Stimulated activated CD4-positive, alpha-beta T cell treated with anti-CD3 and anti-CD28 coated beads, Interleukin-1b, Interleukin-23, amount 100 ng/mL, for 48 hours (primary cell): ENCODE data around the gene FGF14.

Experiments
- DNase-seq: peaks from one replicate; pipeline ENCODE4 v3.0.0-alpha.2; 2020

Gene FGF14

DNA sequence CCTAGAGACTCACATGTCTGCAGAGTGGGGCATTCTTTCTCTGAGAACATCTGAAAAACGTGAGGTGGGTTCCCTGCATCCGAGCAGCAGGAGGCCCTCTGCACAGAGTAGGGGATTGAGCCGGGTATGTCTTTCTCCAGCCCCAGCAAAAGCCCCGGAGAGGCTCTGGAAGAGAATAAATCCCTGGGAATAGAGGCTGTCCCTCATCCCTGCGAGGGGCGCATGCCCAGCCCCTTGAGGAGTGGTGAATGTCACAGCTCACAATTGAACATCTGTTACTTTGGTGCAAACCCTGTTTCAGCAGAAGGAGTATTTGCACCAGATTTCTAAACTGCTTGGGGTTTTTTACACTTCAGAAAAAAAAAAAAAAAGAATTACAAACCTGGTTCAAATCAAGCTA, 164.6 kb downstream of the FGF14 start:
- DNase-seq, result no peak

DNA sequence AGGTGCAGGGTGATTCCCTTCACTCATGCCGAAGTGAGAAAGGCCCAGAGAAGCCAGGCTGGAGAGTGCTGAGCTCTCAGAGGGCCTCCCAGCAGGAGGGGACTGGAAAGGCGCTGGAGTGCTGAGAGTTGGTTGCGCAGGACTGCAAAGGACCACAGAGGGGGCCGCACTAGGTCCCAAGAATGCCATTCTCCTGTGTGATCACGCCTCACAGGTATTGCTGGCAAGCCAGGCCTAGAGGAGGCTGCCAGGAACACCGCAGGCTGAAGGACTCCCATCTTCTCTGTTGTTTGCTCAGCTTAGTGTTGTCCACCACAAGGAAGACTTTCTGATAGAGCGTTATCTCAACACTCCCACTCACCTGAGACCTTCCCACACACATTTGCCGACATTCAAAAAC, 165.0 kb downstream of the FGF14 start:
- no peak for DNase-seq

DNA sequence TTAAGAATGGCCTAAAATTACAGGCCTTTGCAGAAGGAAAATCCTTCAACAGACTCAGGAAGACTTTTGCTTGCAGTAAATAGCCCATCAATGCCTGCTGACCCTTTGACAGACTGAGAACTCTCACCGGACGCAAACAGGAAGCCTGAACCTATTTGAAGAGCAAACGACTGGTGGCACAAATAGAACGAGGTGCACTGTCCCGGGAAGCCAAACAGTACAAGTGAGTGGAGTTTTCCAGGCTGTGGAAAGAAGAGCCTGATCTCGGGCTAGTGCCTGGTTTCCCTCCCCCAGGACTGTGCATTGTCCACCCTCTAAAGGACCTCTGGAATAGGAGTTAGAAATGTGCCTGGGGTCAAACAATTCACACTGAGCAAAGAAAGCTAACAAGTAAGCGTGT, 165.5 kb downstream of the FGF14 start:
- no peak for DNase-seq

DNA sequence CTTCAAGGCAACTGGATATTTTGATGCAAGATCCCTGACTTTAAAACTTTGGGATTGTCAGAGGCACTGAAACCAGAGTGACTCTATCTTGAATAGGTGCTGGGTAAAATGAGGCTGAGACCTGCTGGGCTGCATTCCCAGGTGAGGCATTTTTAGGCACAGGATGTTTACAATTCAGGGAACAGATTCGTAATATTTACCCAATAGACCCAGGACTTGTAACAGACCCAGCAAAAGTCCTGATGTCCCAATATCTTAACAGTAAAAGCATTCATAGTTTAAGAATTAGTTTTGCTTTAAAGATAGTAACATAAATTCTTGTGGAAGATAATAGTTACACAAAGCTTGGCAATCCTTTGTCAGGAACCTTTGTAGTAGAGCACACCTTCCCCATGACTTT, 166.2 kb downstream of the FGF14 start:
- no peak for DNase-seq

DNA sequence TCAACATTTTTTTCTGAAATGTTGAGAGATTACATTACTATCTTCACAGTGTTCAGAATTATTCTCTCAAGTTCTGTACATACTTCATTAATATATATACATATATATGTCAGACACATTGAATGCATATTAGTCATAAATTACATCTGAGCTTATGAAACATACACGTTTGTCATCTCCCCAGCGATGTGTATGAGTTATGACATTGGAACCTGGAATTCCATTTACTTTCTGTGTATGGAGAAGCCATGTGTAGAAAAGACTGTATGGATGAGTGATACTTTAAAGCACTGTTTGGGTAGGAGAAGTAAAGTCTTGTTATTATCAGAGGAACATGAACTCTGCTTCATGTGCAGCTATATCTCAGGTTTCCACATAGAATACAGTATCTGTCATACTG, 167.2 kb downstream of the FGF14 start:
- no peak for DNase-seq

DNA sequence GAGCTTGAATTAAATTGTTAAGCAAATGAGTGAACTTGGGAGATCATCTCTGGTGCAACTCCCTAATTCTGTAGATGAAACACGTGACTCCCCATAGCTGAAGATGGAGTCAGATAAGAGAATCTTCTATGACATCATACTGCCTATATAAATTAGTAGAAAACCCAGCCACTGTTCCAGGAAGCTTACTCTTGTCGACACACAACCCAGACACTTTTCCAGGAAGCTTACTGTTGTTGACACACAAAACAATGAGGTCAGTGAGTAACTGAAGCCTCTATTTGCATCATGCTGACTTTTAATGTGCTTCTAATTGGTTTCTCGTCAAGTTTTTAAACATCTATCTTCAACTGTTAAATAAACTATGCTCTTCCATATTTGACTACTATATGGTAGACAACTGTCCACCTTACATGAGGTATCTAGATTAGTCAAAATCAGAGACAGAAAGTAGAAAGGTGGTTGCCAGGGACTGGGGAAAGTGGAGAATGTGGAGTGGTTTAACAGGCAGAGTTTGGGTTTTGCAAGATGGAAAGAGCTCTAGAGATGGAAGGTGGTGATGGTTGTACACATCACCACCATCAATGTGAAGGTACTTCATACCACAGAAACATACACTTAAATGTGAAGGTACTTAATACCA, 168.2 kb downstream of the FGF14 start:
- DNase-seq, result no peak

DNA sequence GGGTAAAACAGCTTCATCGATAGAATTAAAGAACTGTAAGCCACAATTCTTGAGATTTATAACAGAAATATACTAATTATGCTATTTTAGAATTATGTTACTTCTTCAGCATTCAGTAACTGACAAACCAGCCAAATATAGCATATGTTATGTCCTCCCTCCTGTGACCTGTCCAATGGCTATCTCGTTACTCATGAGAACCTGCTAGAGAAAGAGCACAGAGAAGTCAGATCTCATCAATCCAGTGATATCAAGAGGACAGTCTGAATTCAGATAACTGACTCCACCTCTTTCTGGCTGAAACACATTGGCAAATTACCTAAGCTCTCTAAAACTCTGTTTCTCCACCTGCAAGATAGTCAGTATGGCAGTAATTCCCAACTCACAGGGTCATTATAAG, 170.4 kb downstream of the FGF14 start:
- DNase-seq, result no peak

DNA sequence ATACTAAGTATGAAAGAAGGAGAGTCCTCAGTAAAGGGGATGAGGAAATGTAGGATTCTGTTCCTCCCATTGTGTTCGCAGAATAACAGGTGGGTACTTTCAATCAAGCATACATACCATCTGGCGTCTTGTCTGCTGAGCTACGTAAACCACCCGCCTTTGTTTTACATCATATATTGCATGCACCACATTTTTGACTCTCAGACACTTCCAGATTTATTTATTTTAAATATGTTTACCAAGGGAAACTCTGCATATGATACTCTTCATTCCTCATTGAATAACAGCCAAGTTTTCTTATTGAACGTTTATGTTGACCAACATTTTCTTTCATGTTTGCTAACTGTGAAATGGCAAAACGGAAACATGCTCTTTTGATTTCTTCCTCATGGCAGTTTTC, 174.1 kb downstream of the FGF14 start:
- DNase-seq, result no peak

DNA sequence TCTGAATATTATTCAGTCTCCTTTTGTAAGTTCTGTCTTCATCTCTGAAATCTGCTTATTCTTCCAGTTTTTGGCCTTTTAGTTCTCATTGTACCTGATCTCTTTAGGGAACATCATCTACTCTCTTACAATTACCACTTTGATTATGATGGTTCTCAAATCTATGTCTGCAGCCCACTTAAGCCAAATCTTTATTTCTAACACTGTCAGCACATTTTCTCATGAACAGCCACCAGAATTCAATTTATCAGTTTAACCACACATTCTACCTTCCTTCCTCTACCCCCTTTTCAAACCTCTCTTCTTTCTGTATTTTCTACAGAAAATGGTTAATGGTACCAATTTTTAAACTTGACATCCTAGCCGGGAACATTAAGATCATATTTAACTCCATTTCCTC, 175.3 kb downstream of the FGF14 start:
- DNase-seq, result no peak

DNA sequence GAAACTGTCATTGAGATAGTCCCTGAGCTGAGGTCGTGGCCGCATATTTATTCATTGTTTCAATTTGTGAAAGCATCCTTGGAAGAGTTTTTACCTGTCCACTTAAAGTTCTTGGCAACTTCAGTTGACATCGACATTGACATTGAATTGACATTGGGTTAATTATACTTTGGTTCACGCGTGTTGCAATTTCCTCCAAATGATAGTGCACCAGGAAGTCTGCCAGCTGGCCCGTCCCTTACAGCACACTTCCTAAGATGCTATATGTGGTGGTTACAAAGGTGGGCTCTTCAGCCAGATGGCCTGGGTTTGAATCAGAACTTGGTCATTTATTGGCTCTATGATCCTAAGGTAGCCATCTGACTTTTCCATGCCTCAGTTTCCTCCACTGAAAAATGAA, 176.0 kb downstream of the FGF14 start:
- no peak for DNase-seq

DNA sequence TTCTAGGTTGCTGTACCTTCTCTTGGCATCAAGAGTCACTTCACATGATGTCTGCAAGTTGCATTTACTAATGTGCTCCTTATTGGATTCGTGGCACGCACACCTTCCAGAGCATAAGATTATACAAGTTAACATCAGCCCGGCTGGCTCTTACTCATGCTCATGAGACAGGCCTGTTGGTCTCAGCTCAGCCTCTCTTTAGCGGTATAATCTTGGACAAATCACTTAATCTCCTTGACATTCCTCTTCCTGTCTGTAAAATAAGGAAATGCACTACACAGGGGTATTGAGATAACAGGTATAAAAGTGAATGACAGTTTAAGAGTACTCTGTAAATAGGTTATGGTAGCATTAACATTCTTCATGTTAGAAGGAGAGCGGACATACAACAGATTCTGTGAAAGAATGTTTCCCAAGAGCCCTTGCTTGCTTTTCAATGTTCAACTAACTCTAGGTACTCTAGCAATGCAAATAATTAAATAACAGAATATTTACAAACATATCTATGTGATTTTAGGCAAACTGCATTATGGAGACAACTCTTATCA, 181.1 kb downstream of the FGF14 start:
- no peak for DNase-seq

DNA sequence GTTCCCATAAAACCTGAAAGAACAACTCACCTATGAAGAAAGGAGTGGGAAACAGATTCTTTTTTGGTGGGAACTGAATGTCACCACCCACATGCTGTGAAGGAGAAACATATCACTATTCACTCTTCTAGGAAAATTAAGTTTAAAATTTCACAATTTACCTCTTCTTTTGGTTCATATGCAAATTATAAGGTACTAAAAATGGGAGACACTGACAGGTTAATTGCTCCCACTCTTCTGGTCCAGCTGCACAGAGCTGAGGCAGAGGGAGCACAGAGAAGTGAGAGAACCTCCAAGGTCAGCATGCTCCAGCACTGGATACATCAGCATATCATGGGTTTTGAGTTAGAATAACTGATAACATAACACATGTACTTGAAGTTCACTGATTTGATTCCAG, 186.9 kb downstream of the FGF14 start:
- no peak for DNase-seq

DNA sequence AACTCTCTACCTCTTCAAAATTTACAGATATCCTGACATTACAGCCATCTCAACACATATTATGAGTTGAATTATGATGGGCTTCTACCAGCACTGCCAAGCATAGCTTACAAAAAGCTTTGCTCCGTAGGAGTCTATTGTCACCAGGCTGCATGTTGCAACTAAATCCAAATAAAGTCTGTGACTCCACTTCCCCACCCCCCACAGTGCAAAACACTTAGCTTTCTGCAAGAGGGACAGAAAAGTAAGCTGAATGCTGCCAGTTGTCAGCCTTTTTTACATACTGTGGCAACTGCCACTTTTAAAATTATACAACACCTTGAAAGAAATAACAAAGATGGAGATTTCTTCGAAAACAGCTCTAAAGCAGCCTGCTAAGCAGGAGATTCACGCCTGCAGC, 189.1 kb downstream of the FGF14 start:
- DNase-seq, result no peak

DNA sequence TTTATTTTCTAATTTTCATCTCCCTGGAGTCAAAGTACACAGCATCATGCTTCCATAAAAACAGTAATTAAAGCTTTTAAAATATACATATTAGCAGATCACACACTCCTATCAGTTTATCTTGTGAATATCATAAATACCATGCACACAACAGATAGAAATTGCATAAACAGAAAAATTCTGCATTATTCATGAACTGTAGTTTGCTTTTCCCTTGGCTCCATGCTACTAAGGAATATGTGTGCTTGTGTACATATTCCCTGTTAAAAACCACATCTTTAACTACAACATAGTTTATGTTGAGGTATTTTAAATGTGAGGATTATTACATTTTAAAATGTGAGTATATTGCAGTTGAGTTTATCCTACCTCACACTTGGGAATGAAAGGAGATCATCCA, 193.5 kb downstream of the FGF14 start:
- DNase-seq, result no peak

DNA sequence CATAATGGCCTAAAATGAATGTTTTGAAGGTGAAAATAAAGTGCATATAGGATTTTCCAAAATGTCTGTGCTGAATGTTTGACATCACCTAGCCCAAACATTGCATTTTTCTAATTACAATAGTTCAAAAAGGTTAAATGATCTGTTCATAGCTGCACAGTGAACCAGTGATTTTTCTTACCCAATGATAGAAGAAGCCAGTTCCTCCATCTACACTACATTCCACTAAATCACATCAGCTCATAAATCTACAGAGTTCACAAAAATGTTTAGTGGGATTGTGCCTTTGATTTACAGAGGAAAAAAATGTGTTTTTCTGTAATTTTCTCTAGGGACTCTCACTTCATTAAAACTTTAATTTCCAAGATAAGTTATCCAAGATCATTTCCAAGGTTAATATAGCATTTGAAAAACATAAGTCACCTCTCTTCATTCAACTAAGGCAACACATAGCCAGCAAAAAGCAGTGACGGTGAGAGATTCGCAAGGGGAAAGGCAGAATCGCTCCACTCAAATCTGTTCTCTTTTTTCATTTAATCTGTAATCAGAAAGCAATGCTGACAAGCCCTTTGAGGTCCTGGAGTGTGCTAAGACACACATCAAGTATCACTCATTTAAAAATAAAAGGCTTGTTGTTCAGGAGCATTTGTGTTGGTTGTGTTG, 194.0 kb downstream of the FGF14 start:
- no peak for DNase-seq

DNA sequence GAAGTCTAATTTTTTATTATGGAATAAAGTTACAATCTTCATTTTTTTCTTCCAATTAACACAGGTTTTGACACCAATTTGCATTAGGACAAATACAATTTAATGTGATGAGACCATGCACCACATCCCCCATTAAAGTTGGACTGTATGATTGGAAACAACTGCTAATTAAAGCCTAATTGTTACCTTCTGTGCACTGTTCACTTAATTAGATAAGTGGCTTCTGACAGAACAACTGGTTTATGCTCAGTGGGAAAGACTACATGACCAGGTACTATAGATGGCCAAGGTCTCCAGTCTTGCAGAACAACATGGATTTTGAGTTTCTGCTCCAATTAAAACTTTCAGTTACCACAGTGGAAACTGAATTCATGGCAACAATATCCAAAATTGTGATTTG, 198.1 kb downstream of the FGF14 start:
- no peak for DNase-seq

DNA sequence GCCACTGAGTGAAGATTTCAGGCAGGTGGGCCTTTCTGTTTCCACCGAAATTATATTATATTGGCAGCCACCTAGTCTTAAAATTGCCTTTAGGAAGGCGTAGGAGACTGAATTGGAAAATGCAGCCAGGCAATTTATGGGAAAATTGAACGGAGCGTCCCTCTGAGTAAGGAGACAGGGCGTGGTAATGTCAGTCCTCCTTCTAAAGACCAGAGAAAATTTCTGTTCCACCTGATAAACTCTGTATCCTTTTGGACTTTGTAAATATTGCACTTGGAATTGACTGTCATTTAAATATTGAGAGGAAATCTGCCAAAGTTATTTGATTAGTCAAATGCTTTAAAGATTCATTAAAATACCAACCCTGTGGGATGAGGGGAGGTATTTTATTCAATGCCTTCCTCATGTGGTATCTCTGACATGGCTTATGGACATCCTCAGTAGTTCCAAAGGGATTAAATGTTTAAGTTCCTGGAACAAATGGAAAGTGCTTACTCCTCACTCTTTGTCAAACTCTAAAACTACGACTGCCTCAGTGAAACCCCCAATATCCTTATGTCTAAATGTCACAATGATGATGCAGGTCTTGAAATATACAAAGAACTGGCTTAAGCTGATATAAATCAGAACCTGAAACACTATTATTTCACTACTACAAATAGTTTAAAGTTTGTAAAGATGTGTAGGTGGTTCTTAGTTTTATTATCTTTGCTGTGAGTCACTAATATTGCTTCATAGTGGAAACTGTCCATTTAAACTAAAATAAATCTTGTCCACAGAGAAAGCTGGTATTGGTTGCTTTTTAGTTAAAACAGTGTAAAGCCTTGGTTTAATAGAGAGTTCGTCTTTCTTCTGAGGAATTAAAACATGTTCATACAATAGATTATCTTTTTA, 203.2 kb downstream of the FGF14 start:
- DNase-seq, result no peak

DNA sequence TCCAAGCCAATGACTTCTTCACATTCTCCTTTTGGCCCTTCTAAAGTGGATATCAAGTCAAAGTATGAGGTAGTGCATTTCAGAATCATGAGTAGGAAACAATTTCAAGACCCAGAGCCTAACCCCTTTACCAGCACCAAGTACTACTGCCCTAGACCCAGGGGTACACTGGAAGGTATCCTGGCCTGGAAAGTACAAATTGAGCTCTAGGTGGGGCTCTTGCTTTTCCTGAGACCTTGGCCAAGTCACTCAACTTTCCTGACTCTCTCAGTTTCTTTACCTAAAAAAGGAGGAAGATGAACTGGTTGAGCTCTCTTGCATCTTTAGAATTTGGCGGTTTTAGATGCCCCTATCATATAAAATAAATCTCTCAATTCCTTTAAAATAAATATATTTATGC, 204.7 kb downstream of the FGF14 start:
- DNase-seq, result no peak

DNA sequence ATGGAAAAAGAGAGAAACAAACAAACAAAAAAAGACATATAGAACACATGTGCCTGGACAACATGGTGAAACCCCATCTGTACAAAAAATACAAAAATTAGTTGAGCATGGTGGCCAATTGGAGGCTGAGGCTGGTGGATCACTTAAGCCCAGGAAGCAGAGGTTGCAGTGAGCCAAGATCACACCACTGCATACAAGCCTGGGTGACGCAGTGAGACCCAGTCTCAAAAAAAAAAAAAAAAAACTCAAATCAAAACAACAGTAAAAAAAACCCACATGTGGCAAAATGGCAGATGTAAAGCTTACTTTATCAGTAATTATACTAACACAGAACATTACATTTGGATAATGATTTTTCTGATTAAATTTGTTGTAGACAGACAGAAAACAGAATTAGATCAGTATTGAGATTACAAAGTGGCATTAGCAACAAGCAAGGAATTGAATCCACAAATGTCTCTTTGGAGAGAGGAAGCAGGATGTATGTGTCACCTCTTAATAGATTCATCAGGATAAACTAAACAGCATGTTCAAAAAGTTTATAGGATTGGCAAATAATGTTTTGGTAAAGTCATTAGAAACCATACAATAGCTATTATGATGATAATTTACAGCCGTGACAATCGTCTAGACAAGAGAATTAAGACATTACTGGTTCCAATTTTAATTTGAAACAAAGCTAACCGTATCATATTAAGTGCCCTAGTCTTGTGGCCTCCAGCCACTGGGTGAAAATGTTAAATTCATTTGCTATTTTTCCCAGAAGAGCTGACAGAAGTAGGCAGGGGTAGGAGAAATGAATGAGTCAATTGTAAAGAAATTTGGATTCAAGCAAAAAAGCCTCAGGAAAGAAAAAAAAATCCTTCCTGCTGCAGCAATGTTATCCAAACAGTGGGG, 206.0 kb downstream of the FGF14 start:
- no peak for DNase-seq

DNA sequence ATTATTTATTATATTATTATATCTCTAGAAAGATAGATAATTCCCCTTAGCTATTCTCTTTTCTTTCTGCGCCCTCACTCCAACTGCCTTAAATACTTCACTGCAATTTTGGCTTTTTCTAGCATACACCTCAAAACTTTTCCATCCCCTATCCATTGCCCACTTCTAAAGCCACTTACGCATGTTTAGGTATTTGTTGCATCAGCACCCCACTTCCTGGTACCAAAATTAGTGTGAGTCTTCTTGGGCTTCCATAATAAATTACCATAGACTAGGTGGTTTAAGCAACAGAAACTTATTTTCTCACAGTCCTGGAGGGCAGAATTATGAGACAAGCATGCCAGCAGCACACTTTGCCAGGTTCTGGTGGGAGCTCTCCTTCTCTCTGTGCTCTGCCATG, 209.0 kb downstream of the FGF14 start:
- no peak for DNase-seq

DNA sequence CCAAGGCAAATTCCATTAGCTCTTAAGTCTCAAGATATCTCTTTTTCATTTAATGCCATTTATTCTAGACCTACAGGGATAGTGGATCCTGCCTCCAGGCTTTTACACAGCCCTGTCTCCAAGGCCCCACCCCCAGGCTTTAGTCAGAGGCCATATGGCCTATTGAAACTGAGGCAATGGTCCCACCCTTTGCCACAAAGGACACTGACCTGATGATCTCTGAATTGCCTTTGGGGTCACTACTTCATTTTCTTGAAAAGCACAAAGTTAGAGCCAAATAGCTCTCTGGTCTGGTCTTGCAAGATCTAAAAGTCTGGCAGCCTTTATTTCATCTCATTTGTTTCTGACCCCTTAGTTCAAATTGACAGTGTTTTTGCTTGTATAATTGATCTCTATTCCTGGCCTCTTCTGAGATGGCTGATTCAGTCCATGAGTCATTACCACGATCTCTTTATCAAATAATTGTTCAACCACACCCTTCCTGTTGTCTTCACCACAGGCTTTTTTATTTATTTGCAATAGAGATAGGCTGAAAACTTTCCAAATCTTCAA, 209.8 kb downstream of the FGF14 start:
- DNase-seq, result no peak

DNA sequence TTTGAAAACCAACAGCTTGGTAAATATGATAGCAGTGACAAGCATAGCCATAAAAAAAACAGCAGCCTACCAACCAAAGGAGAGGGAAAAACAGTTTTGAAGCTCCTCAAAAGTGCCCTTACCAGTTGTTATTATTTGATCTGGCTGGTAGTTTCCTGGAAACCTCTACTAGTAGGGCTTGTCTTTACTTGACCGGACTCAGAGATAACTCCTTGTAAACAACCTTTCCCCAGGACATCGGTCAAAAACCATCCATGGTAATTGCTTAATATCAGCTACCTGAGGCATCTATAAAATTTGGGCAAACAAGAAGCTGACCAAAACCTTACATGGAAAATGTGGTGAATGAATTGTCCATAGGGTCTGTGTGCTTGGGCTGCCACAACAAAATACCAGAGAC, 210.9 kb downstream of the FGF14 start:
- DNase-seq, result no peak

DNA sequence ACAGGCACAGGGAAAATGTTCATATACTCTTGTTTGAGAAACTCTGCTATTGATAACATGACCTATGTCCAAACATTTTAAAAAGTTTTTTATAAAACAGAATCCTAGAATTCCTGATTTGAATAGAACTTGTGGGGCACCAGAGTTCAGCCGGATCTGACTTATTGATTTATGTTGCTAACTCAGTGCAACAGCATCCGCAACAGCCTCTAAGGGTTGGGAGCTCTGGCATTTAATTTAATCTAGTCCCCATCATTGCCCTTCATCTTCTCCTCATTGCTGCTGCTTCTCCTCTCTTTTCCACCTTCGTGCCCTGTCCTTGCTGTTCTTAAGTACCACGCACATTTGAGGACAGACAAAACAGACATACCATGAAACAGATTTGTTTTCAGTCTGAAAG, 214.5 kb downstream of the FGF14 start:
- no peak for DNase-seq
